SK-N-SH (cell line): ENCODE measurements around the gene TIMP2.

ENCODE experiments used
- CTCF ChIP-seq: fragments of 200-600 bp; sonication (generic); IDR thresholded peaks from 2 replicates; pipeline ENCODE4 v1.6.1; 2017; ENCODE audit warnings: antibody characterized with exemption, mild to moderate bottlenecking, moderate library complexity
- EP300 ChIP-seq, 2 experiments: IDR thresholded peaks; 2 replicates each; pipeline versions ENCODE4 v1.4.0 to v1.6.1; 2012; ENCODE audit warnings: borderline replicate concordance in 1 of 2, low read depth in 1 of 2, low read length in 1 of 2
- EZH2phosphoT487 ChIP-seq: fragments of 200-600 bp; sonication (generic); IDR thresholded peaks from 2 replicates; pipeline ENCODE4 v1.6.1; 2017; ENCODE audit warnings: low read depth, mixed run types, mild to moderate bottlenecking, antibody characterized with exemption, moderate library complexity, borderline replicate concordance
- MAX ChIP-seq: IDR thresholded peaks from 2 replicates; pipeline ENCODE4 v1.4.0; 2012; ENCODE audit warnings: low read depth
- MXI1 ChIP-seq: IDR thresholded peaks from 2 replicates; pipeline ENCODE4 v1.6.1; 2012; ENCODE audit warnings: mild to moderate bottlenecking, low read depth, low read length, improper control_type of control experiment
- NRF1 ChIP-seq: IDR thresholded peaks from 2 replicates; pipeline ENCODE4 v1.6.1; 2012; ENCODE audit warnings: low read depth, mild to moderate bottlenecking, low read length
- POLR2AphosphoS5 ChIP-seq: IDR thresholded peaks from 2 replicates; pipeline ENCODE4 v1.6.1; 2012; ENCODE audit warnings: low read depth, low read length
- REST ChIP-seq: IDR thresholded peaks from 2 replicates; pipeline ENCODE4 v1.6.1; 2012; ENCODE audit warnings: mild to moderate bottlenecking, low read depth, low read length, moderate library complexity
- TAF1 ChIP-seq: IDR thresholded peaks from 2 replicates; pipeline ENCODE4 v1.6.1; 2012; ENCODE audit warnings: low read depth, mild to moderate bottlenecking, low read length, moderate library complexity, borderline replicate concordance
- TCF12 ChIP-seq: IDR thresholded peaks from 2 replicates; pipeline ENCODE4 v1.4.0; 2012

GRCh38 chr17:78839235-78839761 lies 85.9 kb downstream of the TIMP2 start:
- TF ChIP-seq POLR2AphosphoS5 (no peak), NRF1 (no peak), CTCF (no peak), EZH2phosphoT487 (no peak), MAX (peak; percentile 13; the same call in 1 of the 2 replicates), REST (no peak), MXI1 (no peak), EP300 (IDR thresholded peaks at IDR 0.05; ENCODE audit: borderline replicate concordance in 1 of 2, low read depth in 1 of 2, low read length in 1 of 2) (no peak), TCF12 (peak; percentile 17; the same call in 1 of the 2 replicates), TAF1 (peak; percentile 41; the same call in 1 of the 2 replicates)
